ENCODE data around the gene DDA1. TPM values are rescaled to one million over a fixed set of nuclear protein-coding genes. Genes with fewer than 3 reads are reported as not detected.

Gene DDA1
- total and polyA plus RNA-seq, 2 of the 13 experiments (the other 11 are each of a cell fraction or from before 2014, with no cell fraction given): 24.5 to 26.0 TPM

- no peak for TF ChIP-seq ZNF136 (CRISPR knock-in tag; IDR thresholded peaks at IDR 0.05; ENCODE audit: low read depth)
- TF ChIP-seq ZNF20 (CRISPR knock-in tag; IDR thresholded peaks at IDR 0.05): no peak
- TF ChIP-seq KLF12 (CRISPR knock-in tag; IDR thresholded peaks at IDR 0.05; ENCODE audit: borderline replicate concordance): no peak
- peak; percentile 88 for TF ChIP-seq POLR2G (IDR thresholded peaks at IDR 0.05; ENCODE audit: low read depth, low read length)
- TF ChIP-seq ZNF615 (CRISPR knock-in tag; IDR thresholded peaks at IDR 0.05; ENCODE audit: borderline replicate concordance): no peak
- TF ChIP-seq SRSF9 (IDR thresholded peaks at IDR 0.05; ENCODE audit: borderline replicate concordance, insufficient read depth, low read depth, low read length, poor library complexity, severe bottlenecking): no peak
- no peak for TF ChIP-seq RFX1 (IDR thresholded peaks at IDR 0.05)
- peak; percentile 62 for TF ChIP-seq ZBTB25 (CRISPR knock-in tag; IDR thresholded peaks at IDR 0.05)
- TF ChIP-seq ZC3H4 (CRISPR knock-in tag; IDR thresholded peaks at IDR 0.05; ENCODE audit: borderline replicate concordance): no peak
- TF ChIP-seq TCF7 (IDR thresholded peaks at IDR 0.05; ENCODE audit: low read depth): no peak
- no peak for TF ChIP-seq ONECUT2 (CRISPR knock-in tag; IDR thresholded peaks at IDR 0.05)
- TF ChIP-seq TEF (CRISPR knock-in tag; IDR thresholded peaks at IDR 0.05): no peak
- peak; percentile 85; the same call in 1 of the 2 replicates for TF ChIP-seq ZNF891 (CRISPR knock-in tag; IDR thresholded peaks at IDR 0.05)
- peak; percentile 90; the same call in 1 of the 2 replicates for TF ChIP-seq KAT7 (CRISPR knock-in tag; IDR thresholded peaks at IDR 0.05; ENCODE audit: borderline replicate concordance)
- TF ChIP-seq CCDC6 (CRISPR knock-in tag; IDR thresholded peaks at IDR 0.05): peak; percentile 58; the same call in 1 of the 2 replicates
- no peak for TF ChIP-seq CEBPG (CRISPR knock-in tag; IDR thresholded peaks at IDR 0.05)
- TF ChIP-seq TBX3 (IDR thresholded peaks at IDR 0.05; ENCODE audit: borderline replicate concordance): 0 out of 2 replicates have a peak, but pooled peaks have one; percentile 33
- no peak; the same call in 1 of the 2 replicates for TF ChIP-seq GLI4 (CRISPR knock-in tag; IDR thresholded peaks at IDR 0.05; ENCODE audit: borderline replicate concordance)
- no peak for TF ChIP-seq ZC3H13 (CRISPR knock-in tag; IDR thresholded peaks at IDR 0.05)
- peak; percentile 69 for TF ChIP-seq ARNT2 (CRISPR knock-in tag; IDR thresholded peaks at IDR 0.05; ENCODE audit: low read depth)
- TF ChIP-seq PHB2 (IDR thresholded peaks at IDR 0.05; ENCODE audit: partially characterized antibody): no peak
- peak; percentile 87 for TF ChIP-seq SAP130 (CRISPR knock-in tag; IDR thresholded peaks at IDR 0.05; ENCODE audit: low read depth)
- no peak for TF ChIP-seq CHD4 (IDR thresholded peaks at IDR 0.05; ENCODE audit: borderline replicate concordance, low read length)
- 0 out of 2 replicates have a peak, but pooled peaks have one; percentile 28 for TF ChIP-seq SNAPC5 (CRISPR knock-in tag; IDR thresholded peaks at IDR 0.05; ENCODE audit: borderline replicate concordance)
- peak; percentile 92 for TF ChIP-seq ZNF781 (CRISPR knock-in tag; IDR thresholded peaks at IDR 0.05; ENCODE audit: borderline replicate concordance, not compliant biosample characterization)
- TF ChIP-seq HNRNPL (IDR thresholded peaks at IDR 0.05; ENCODE audit: low read depth, low read length): peak; percentile 100
- no peak; the same call in 1 of the 2 replicates for TF ChIP-seq E2F2 (CRISPR knock-in tag; IDR thresholded peaks at IDR 0.05; ENCODE audit: borderline replicate concordance)
- no peak for TF ChIP-seq NFIC (IDR thresholded peaks at IDR 0.05; ENCODE audit: low read length)
- peak; percentile 14; the same call in 1 of the 2 replicates for TF ChIP-seq ZNF337 (CRISPR knock-in tag; IDR thresholded peaks at IDR 0.05; ENCODE audit: borderline replicate concordance, low read depth)
These were observed 3.7 kb upstream of the DDA1 start, which contains the start of gene MRPL34 (continued) for GRCh38 chr19:17305517-17306284.
